Stimulated activated CD4-positive, alpha-beta T cell treated with anti-CD3 and anti-CD28 coated beads, Interleukin-12 subunit alpha, Interleukin-12 subunit beta, amount 100 ng/mL, for 24 hours (primary cell): ENCODE results near the gene KMT2B.
A peak's percentile ranks its signal among the peaks of the same experiment; 100 is the strongest.
"Not testable (repeated sequence)": the region's sequence is repeated elsewhere in the genome, so short reads cannot be mapped to it uniquely, and the experiment has no call there.

Experiments used
- DNase-seq, 2 experiments: peaks; one replicate each; pipeline ENCODE4 v3.0.0-alpha.2; 2020; ENCODE audit warnings: low read depth in 2 of 2

KMT2B gene

GRCh38 chr19:35710784-35711723 lies 6.7 kb upstream of the KMT2B start:
- peak in 1 of 2 experiments; percentile 43 for DNase-seq

- peak; percentile 62 to 83 for DNase-seq
Observed at GRCh38 chr19:35712567-35713505, 5.0 kb upstream of the KMT2B start.

- no peak for DNase-seq
Observed at GRCh38 chr19:35713506-35713850, 4.3 kb upstream of the KMT2B start.

GRCh38 chr19:35713904-35714495 lies 3.8 kb upstream of the KMT2B start:
- no peak for DNase-seq

GRCh38 chr19:35714601-35715354 lies 3.0 kb upstream of the KMT2B start:
- no peak for DNase-seq

GRCh38 chr19:35715355-35715809 lies 2.4 kb upstream of the KMT2B start:
- DNase-seq = no peak

GRCh38 chr19:35715981-35716800 lies 1.6 kb upstream of the KMT2B start:
- no peak for DNase-seq

GRCh38 chr19:35716801-35717664 lies 770 bp upstream of the KMT2B start:
- DNase-seq = peak; percentile 93 to 94

GRCh38 chr19:35718345-35719041 lies 690 bp downstream of the KMT2B start:
- DNase-seq = peak in 1 of 2 experiments; percentile 62

- DNase-seq = no peak
Observed at GRCh38 chr19:35719402-35720162, 1.8 kb downstream of the KMT2B start.

- DNase-seq = no peak
Observed at GRCh38 chr19:35720163-35720524, 2.3 kb downstream of the KMT2B start.

- DNase-seq = no peak
Observed at GRCh38 chr19:35720648-35721047, 2.8 kb downstream of the KMT2B start.

- DNase-seq = no peak
Observed at GRCh38 chr19:35721374-35721773, 3.6 kb downstream of the KMT2B start.

GRCh38 chr19:35722461-35722860 lies 4.7 kb downstream of the KMT2B start:
- DNase-seq = no peak

- DNase-seq = no peak
Observed at GRCh38 chr19:35722897-35723296, 5.1 kb downstream of the KMT2B start.

- no peak for DNase-seq
Observed at GRCh38 chr19:35723671-35724070, 5.9 kb downstream of the KMT2B start.

- DNase-seq = not testable (repeated sequence)
Observed at GRCh38 chr19:35724132-35724531, 6.3 kb downstream of the KMT2B start.

GRCh38 chr19:35724560-35724959 lies 6.8 kb downstream of the KMT2B start:
- no peak for DNase-seq
